ENCODE data around the gene TLK1.

The TLK1 gene

DNA sequence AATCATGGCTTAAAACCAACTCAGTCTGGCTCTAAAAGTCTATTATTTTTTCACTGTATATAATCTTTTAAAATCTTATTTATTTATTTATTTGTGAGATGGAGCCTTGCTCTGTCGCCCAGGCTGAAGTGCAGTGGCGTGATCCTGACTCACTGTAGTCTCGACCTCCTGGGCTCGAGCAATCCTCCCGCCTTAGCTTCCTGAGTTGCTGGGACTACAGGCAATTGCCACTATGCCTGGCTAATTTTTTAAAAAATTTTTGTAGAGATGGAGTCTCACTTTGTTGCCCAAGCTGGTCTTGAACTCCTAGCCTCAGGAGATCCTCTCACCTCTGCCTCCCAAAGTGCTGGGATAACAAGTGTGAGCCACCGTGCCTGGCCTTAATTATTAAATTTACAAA is 217.1 kb downstream of the TLK1 start:
- Mint-ChIP-seq H3K27ac (no peak overlapping the region), H3K4me1 (ENCODE audit: low read depth) (peaks cover 16% of the 10 kb centered on the region), H3K9me3 (no peaks in the 10 kb centered on the region), H3K27me3 (ENCODE audit: low read depth) (no peaks in the 10 kb centered on the region), H3K36me3 (ENCODE audit: low read depth) (peaks cover 5% of the 10 kb centered on the region), H3K4me3 (no peak overlapping the region)

DNA sequence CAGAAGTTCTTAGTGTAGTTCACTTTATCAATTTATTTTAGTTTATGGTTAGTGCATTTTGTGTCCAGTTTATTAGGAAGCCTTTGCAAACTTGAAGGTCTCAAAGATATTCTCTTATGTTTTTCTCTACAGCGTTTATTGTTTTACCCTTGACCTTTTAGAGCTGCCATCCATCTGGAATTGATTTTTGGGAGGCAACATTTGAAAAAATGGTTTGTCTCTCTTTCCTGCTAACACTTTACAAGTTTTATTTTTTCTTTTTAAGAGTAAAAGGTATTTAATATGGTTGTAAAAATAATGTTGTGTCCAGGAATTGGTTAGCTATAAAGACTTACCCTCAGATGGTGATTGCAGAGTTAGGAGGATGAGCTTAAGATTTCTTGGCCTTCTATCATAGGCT is 217.7 kb downstream of the TLK1 start:
- Mint-ChIP-seq H3K27me3 (ENCODE audit: low read depth) (no peaks in the 10 kb centered on the region), H3K4me1 (ENCODE audit: low read depth) (peaks cover 21% of the 10 kb centered on the region), H3K36me3 (ENCODE audit: low read depth) (peaks cover 5% of the 10 kb centered on the region), H3K27ac (no peak overlapping the region), H3K4me3 (no peak overlapping the region), H3K9me3 (no peaks in the 10 kb centered on the region)

DNA sequence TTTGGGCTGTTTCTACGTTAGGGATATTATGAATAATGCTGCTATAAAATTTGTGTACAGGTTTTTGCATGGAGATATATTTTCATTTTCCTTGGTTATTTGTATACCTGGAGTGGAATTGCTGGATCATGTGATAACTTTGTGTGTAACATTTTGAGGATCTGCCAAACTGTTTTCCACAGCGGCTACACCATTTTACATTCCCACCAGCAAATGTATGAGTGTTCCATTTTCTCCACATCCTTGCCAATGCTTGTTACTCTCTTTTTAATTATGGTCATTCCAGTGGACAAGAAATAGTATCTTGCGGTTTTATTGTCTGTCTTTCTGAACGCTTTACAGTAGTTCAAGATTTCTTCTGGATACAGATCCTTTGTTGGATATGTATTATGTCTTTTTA is 218.1 kb downstream of the TLK1 start:
- Mint-ChIP-seq H3K27ac (no peak overlapping the region), H3K9me3 (no peaks in the 10 kb centered on the region), H3K27me3 (ENCODE audit: low read depth) (no peaks in the 10 kb centered on the region), H3K4me1 (ENCODE audit: low read depth) (peaks cover 22% of the 10 kb centered on the region), H3K4me3 (no peak overlapping the region), H3K36me3 (ENCODE audit: low read depth) (peaks cover 5% of the 10 kb centered on the region)

All from T-helper 1 cell treated with Interleukin-12 subunit alpha and Interleukin-12 subunit beta and Interleukin-4 antibody, amounts not matched to agents 30 μg/mL and 1 μg/mL, for 36 hours (primary cell).